Measurements from ENCODE around the gene LRMDA. TPM values are rescaled to one million over a fixed set of nuclear protein-coding genes. Genes with fewer than 3 reads are reported as not detected.

Gene LRMDA
- polyA plus RNA-seq, 3 donors: 7.2 to 20.6 (median 14.4) TPM

DNA sequence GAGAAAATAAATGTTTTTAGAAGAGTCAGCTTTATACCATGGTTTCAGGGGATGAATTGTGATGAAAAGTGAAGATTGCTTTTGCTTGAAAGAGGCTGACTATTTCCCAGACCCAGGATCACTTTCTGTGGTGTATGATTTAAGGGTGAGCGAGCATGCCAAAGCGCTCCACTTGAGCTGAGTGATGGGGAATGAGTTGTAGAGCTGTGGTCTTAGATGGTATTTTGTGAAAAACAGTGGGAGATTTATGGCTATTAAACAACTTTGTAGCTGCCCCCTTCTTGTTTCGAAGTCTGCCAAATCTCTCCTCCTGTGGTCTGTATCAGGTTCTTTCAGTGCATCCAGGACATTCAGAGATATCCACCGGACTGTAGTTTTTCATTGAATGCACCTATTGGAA is 888.2 kb downstream of the LRMDA start:
- no peak overlapping the region for H3K27ac ChIP-seq (ENCODE audit: low read depth, low read length)
- WGBS, 3 donors: 96 to 99% (median 97%) methylated on average over 4 of the region's 4 CpGs

DNA sequence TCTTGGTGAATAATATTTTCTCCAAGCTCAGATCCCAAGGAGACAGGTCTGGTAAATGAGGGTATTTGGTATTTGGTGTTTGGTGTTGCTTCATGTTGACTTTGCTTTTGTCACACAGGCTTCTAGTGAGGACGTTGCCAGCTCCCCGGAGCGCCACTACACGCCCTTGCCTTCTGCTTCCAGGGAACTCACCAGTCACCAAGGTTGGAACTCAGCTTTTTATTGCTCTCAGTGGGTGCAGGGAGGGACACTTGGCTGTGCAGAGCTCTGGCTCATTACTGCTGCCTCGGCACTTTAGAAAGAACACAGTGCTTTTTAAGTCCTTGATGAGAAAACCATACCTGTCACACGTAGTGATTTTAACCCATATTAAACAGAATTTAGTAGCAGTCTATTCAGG is 892.9 kb downstream of the LRMDA start:
- no peak overlapping the region for H3K27ac ChIP-seq (ENCODE audit: low read depth, low read length)
- 49 to 67% (median 52%) methylated on average over 6 of the region's 6 CpGs for WGBS, 3 donors

DNA sequence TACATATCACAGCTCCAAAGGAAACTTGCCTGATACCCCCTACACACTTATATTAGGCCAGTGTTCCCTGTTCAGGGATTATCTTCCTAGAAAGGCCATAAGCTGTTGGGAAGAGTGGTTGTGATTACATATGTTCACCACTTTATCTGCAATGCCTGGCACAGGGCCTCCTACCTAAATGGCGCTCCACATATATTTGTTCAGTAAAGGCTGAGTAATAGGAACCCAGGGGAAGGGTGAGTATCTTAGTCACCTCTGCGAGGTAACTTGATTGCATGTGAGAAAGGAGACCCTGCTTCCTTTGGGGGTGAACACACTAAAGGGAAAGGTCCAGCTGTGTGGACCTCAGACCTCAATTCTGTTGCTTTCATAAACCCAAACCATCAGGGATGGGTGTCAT is 896.0 kb downstream of the LRMDA start:
- 92 to 99% (median 92%) methylated on average over 2 of the region's 2 CpGs for WGBS, 3 donors
- no peak overlapping the region for H3K27ac ChIP-seq (ENCODE audit: low read depth, low read length)

DNA sequence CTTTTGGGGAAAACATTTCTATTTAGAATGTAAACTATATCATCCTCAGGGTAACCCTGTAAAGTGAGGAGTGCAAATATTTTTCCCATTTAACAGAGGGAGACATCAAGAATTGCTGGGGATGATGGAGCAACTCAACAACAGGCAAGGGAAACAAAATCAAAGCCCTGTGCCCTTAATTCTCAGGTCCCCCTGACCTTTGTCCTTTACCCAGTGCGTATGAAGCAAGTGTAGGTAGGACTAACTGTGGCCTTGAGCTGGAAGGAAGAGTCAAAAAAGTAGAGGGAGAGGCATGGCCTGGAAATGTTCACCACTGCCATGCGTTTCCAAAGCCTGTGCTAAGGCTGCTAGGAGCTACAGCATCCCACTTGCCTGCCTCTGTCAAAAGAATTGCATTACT is 896.9 kb downstream of the LRMDA start:
- H3K27ac ChIP-seq (ENCODE audit: low read depth, low read length): no peak overlapping the region
- 85 to 95% (median 92%) methylated on average over 2 of the region's 2 CpGs for WGBS, 3 donors

DNA sequence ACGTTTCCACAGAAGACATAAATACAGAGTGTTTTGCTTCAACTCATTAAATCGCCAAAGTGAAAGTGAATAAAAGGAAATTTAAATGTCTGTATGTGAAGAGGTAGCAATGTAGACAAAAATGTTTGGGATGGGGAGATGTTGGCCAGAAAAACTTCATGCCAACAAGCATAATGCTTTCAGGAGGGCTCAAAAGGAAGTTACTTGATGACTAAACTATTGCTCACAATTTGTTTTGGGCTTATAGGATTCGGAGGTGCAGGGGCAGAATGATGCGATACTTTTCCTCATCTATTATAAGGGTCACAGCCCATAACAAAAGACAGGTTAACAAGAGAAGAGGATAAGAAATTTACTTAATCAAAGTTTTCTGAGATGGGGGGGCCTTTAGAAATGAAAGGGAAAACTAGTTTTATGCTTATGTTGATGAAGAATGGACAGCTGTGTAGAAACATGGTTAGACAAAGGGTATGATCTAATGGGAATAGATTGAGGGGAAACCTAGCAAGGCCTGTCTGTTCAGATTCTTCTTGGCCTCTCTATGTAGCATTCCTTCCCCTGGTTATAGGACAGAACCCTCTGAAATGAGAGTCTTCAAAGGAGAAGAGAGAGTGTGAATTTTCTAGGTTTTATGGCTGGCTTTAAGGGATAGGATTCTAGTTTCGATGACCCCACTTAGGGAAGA is 898.6 kb downstream of the LRMDA start:
- WGBS, 3 donors: 84 to 92% (median 87%) methylated on average over 5 of the region's 5 CpGs

DNA sequence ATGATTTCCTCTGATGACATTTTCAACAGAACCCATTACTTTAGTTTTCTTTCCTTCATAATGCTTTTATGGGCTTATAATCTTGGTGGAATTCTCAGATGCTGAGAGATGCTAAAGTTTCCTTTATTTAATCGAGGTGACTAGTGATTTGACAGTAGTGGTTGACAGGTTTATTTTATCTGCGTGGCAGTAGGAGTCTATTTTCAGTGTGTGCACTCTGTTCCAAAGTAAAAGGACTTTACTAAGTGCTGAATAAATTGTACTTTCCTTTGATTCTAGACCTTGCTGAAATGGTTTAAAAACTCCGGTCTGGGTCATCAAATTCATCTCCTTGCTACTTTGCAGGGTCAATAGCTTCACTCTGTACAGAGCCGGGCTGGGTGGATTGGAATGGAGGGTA is 900.3 kb downstream of the LRMDA start:
- WGBS, 3 donors: 90 to 96% (median 93%) methylated on average over 4 of the region's 4 CpGs
- H3K27ac ChIP-seq (ENCODE audit: low read depth, low read length): no peak overlapping the region

More for the DNA sequence above, 898.6 kb downstream of the LRMDA start:
- H3K27ac ChIP-seq (ENCODE audit: low read depth, low read length): no peak overlapping the region

DNA sequence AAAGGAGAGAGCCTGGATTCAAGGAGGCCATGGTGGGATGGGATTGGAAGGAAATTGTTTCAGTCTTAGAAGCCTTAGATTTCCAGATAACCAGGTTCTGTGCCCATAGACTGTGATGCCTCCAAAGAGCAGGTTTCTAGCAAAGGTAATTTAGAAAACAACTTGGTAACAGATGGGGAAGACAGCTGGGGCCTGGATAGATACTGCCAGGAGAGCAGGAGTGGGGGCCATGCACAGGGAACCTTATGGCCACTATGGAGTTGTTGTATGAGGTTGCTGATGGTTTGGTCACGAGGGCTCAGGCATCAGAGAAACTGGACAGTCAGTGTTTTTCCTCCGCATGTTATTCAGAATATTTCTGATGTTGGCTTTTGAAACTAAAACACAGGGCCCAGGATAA is 901.9 kb downstream of the LRMDA start:
- no peak overlapping the region for H3K27ac ChIP-seq (ENCODE audit: low read depth, low read length)

DNA sequence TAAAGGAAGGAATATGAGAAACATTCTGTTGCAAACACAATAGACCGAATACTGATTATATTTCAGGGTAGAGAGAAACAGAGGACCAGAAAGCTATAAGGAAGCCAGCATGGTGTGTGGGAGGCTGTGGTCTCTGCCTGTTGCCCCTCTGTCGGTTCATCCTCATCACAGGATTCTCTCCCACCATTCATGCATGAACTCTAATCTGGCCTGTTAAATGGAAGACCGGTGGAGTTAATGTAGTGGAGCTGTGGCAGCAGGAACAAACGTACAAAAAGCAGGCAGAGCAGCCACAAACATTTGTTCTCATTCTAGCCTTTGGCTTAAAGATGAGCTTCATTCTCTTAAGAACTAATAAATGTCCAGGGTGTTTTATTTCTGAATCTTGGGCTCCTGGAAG is 902.4 kb downstream of the LRMDA start:
- H3K27ac ChIP-seq (ENCODE audit: low read depth, low read length): no peak overlapping the region
- 75 to 85% (median 80%) methylated on average over 4 of the region's 4 CpGs for WGBS, 3 donors

More for the DNA sequence above, 901.9 kb downstream of the LRMDA start:
- WGBS, 3 donors: 87 to 100% (median 88%) methylated on average over 2 of the region's 2 CpGs

DNA sequence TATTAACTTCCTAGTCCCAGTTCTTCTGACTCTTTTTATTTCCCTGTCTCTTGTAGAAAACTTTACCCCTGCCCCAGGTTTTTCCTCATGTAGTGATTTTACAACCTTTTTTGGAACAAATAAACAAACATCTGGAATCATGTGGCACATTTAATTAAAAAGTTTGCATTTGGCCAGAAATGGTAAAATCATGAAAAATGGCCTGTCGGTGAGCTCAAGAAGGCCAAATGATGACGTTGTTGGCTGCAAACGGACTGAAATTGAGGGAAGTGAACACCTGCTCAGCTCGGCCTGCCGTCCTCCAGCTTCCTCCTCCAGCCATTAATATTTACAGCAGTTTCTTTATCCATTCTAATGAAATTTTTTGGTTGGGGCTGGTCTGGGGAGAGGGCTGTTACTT is 902.8 kb downstream of the LRMDA start:
- WGBS, 3 donors: 46 to 72% (median 56%) methylated on average over 5 of the region's 5 CpGs
- H3K27ac ChIP-seq (ENCODE audit: low read depth, low read length): no peak overlapping the region

DNA sequence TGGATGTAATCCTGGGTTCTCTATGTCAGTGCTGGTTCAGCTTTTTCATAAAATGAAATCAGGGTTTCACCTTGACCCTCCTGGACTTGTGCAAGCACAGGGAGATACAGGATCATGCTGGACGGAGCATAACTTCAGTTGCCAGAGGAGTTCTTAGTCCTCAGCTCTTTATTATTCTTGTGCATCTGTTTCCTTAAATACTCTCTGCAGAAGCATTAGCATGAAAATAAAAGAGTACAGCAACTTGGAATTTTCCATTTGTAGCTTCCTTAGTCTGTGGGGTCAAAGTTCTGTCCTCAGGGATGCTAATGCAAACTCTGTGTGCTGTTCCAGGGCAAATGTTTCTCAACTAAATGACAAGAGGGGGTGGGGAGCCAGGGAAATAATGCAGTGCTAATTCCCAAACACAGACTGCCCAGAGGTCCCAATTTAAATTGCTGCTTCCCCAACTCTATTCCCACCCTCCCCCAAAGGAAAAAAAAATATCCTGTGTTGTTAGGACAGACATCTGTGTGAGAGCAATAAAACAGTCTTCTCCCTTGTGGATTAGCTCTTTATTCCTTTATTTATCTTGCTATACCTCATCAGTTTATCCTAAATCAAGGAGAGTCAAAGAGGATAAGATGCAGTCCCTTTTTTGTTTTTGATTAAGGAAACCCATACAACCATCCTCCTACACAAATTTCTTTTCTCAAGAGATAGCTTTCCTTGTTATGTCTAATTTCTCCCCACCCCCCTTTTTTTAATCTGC is 905.0 kb downstream of the LRMDA start:
- WGBS, 3 donors: 46 to 56% (median 47%) methylated on average over 1 of the region's 1 CpG
- H3K27ac ChIP-seq (ENCODE audit: low read depth, low read length): no peak overlapping the region

DNA sequence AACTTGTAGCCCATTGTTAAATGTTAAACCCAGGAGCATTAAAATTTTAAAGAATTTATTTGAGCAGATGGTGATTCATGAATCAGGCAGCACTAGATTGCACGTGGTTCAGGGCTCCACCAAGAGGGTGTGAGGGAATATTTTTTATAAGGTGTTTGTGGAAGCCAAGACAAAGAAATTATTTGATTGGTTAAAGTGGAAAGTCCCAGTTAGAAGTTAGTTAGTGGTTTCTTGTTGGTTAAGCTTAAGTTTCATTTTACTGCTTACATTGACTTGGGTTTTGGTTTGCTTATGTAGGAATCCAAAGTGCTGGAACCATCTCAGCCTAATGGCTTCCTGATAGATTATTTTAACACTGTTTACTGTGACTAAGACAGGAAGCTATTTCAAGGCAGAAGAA is 906.2 kb downstream of the LRMDA start:
- WGBS, 3 donors: 53 to 78% (median 54%) methylated on average over 1 of the region's 1 CpG
- H3K27ac ChIP-seq (ENCODE audit: low read depth, low read length): no peak overlapping the region

DNA sequence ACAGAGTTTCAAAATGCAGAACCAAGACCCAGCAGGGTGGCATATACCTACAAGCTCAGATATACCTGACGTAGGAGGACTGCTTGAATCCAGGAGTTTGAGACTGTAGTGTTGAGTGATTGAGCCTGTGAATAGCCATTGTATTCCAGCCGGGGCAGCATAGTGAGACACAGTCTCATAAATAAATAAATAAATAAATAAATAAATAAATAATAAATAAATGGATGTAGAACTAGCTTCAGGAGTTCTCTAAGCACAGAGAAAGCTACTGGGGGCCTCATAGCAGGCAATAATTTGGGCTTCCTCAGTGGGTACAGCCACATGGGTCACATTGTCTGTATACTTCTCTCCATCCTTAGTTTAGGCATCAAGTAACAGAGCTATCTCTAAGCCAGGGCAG is 906.8 kb downstream of the LRMDA start:
- H3K27ac ChIP-seq (ENCODE audit: low read depth, low read length): no peak overlapping the region
- 91 to 100% (median 95%) methylated on average over 2 of the region's 2 CpGs for WGBS, 3 donors

DNA sequence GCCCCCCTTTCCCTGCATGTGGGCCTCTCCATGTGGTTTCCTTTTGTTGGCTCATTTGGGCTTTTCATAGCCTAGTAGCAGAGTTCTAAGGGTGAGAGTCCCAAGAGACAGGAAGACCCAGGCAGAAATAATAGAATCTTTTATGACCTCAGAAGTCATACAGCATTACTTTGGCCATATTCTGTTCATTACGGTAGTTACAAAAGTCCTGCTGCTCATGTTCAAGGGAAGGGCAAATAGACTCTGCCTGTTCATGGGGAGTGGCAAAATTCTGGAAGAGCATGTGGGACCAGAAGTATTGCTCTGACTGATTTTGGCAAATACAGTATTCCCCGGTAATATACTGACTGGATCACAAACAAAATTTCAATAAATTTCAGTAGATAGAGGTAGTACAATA is 910.3 kb downstream of the LRMDA start:
- 84 to 94% (median 91%) methylated on average over 2 of the region's 2 CpGs for WGBS, 3 donors
- no peak overlapping the region for H3K27ac ChIP-seq (ENCODE audit: low read depth, low read length)

DNA sequence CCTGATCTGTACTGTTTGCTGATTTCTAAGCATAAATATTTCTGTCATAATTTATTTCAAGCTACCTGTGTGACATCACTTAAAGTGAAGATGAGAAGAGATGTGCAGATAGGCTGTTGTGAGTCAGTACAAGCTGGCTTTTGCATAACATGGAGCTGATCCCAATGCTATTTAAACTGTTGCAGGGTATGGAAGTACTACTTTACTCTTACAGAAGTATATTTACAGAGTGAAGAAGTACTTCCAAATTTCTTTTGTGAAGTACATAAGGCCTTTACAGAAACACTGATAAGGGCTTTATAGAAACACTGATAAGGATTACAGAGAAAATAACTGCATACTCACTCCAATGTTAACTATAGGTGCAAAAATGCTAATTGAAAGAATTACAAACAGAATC is 911.6 kb downstream of the LRMDA start:
- H3K27ac ChIP-seq (ENCODE audit: low read depth, low read length): no peak overlapping the region

DNA sequence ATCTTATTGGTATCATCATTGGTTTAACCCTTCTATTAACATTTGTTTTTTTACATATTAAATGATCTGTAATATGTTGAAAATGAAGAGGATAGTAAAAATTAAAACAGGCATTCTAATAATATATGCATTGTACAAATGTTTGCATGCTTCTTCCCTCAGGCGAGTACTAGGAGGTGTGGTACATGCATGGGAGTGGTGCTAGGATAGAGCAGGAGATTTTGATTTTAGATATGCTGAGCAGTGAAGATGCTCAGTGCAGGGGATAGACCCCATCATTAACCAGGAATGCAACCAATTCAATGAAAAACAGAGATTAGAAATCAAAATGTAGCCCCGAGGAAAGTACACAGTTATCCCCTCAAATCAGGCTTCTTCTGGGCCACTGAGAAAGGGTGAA is 916.4 kb downstream of the LRMDA start:
- 94 to 98% (median 97%) methylated on average over 2 of the region's 2 CpGs for WGBS, 3 donors

DNA sequence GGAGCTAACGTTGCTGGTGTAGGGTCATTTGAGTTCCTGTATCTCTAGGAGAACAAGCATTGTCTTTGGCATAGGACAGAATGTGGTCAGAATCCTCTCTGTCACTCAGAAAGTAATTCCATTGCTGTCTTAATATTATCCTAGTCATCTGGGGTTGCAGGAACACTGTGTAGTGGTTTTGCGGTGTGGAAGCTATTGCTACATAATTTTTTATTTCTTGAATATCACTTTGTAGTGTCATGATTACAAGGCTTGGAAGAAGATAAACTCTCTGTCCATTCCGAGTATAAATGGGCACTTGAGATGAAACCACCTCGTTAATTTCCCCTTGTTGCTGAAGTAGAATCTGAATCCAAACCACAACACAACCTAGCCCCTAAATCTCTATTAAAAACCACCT is 919.2 kb downstream of the LRMDA start:
- 81 to 91% (median 82%) methylated on average over 4 of the region's 4 CpGs for WGBS, 3 donors
- H3K27ac ChIP-seq (ENCODE audit: low read depth, low read length): no peak overlapping the region

More for the DNA sequence above, 916.4 kb downstream of the LRMDA start:
- H3K27ac ChIP-seq (ENCODE audit: low read depth, low read length): no peak overlapping the region

DNA sequence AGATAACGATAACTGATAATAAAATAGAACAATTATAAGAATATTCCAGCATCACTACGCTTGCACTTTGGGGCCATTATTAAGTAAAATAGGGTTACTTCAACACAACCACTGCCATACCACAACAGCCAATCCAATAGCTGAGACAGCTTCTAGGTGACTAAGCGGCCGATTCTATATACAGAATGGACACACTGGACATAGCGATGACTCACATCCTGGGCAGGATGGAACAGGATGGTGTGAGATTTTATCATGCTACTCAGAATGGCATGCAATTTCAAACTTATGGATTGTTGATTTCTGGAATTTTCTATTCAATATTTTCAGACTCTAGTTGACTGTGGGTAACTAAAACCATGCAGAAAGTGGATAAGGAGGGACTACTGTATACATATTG is 920.9 kb downstream of the LRMDA start:
- WGBS, 3 donors: 87 to 93% (median 91%) methylated on average over 5 of the region's 5 CpGs
- no peak overlapping the region for H3K27ac ChIP-seq (ENCODE audit: low read depth, low read length)

DNA sequence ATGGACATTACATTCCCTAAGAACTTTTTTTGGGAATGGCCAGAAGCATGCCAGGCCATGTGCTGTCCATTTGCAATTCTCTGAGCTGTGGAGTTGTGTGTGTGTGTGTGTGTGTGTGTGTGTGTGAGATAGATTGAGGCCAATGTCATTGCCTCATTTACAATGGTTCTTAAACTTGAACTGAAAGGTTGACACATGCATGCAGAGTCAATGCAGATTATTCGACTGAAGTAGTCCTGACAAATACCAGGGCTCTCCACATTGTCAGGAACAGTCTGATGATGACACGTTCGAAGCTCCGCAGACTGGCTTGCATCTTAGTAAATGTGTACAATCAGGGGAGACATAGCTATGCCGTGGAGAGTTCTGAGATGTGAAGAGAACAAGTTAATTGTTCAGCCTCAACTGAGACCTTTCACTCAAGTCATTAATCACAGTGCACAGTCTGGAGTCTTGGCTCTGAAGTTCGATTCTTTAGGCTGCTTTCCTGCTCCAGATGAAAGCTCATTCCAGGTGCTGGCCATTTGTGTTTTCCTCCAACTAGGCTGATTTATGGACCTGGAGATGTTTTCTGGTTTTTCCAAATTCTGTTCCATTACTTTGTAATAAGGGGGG is 921.9 kb downstream of the LRMDA start:
- WGBS, 3 donors: 62 to 79% (median 78%) methylated on average over 6 of the region's 6 CpGs
- H3K27ac ChIP-seq (ENCODE audit: low read depth, low read length): no peak overlapping the region

DNA sequence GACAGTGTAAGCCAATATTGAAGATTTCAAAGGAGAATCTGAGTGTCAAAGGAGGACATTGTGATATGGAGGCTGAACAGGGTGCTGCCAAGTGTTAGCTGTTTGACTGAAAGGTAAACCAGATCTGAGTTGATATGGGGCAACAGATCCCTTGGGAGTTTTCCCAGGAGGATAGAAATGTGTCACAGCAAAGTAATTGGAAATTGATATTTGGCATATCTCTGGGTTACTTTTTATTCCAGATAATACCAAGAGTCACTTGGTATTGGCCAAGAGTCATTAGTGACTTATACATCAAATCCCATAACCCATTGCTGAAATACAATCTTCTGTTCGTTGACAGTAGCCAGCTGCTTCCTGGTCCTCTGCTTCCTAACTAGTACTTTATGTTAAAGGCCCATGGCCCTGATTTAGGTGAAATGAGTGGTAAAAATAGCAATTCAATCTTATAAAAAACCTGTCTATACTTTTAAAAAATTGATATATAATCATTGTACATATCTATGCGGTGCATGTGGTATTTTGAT is 922.9 kb downstream of the LRMDA start:
- 83 to 89% (median 87%) methylated on average over 2 of the region's 2 CpGs for WGBS, 3 donors
- H3K27ac ChIP-seq (ENCODE audit: low read depth, low read length): no peak overlapping the region
